Tibial artery (tissue), 4 donors: ENCODE results near the gene HBA1.
"Not testable (repeated sequence)": the region's sequence is repeated elsewhere in the genome, so short reads cannot be mapped to it uniquely, and the experiment has no call there.

ENCODE experiments used
- DNase-seq, 2 donors: peaks; one replicate each; pipeline ENCODE4 v3.0.0-alpha.2; 2019
- H3K27ac ChIP-seq, 2 donors: fragments of 200-600 bp; sonication (generic) in 1 of 2; 1 replicate in 1 of 2; 2 replicates in 1 of 2; pipeline ENCODE4 v1.5.1; 2018 to 2019; ENCODE audit warnings: mild to moderate bottlenecking in 1 of 2
- H3K27me3 ChIP-seq, 2 donors: fragments of 200-600 bp; sonication (generic) in 1 of 2; one replicate each; pipeline versions ENCODE4 v1.5.1 to v1.6.0; 2016 to 2019
- H3K36me3 ChIP-seq, 3 donors: fragments of 200-600 bp; sonication (generic) in 2 of 3; one replicate each; pipeline ENCODE4 v1.5.1; 2016 to 2019; ENCODE audit warnings: mild to moderate bottlenecking in 2 of 3
- H3K4me1 ChIP-seq, 4 donors: fragments of 200-600 bp; sonication (generic) in 2 of 4; 1 replicate in 3 of 4; 2 replicates in 1 of 4; pipeline ENCODE4 v1.5.1; 2016 to 2019
- H3K4me3 ChIP-seq, 2 donors: fragments of 200-600 bp; sonication (generic) in 1 of 2; 1 replicate in 1 of 2; 2 replicates in 1 of 2; pipeline ENCODE4 v1.5.1; 2018 to 2019; ENCODE audit warnings: mild to moderate bottlenecking in 2 of 2
- H3K9me3 ChIP-seq, 3 donors: fragments of 200-600 bp; sonication (generic) in 1 of 3; one replicate each; pipeline ENCODE4 v1.5.1; 2016 to 2019
- CTCF ChIP-seq, 2 experiments: fragments of 200-600 bp in 1 of 2; fragments of 450-650 bp in 1 of 2; IDR thresholded peaks; one replicate each; pipeline ENCODE4 v1.5.1; 2017 to 2019; ENCODE audit warnings: antibody characterized with exemption in 2 of 2, mild to moderate bottlenecking in 1 of 2, moderate library complexity in 1 of 2
- intact Hi-C: fragments of 100-400 bp; cut with DNase I; formaldehyde crosslinking; loops from one replicate; pipeline ENCODE4 v1.15.0; 2023; ENCODE audit warnings: low total_unique reads

Gene HBA1

DNA sequence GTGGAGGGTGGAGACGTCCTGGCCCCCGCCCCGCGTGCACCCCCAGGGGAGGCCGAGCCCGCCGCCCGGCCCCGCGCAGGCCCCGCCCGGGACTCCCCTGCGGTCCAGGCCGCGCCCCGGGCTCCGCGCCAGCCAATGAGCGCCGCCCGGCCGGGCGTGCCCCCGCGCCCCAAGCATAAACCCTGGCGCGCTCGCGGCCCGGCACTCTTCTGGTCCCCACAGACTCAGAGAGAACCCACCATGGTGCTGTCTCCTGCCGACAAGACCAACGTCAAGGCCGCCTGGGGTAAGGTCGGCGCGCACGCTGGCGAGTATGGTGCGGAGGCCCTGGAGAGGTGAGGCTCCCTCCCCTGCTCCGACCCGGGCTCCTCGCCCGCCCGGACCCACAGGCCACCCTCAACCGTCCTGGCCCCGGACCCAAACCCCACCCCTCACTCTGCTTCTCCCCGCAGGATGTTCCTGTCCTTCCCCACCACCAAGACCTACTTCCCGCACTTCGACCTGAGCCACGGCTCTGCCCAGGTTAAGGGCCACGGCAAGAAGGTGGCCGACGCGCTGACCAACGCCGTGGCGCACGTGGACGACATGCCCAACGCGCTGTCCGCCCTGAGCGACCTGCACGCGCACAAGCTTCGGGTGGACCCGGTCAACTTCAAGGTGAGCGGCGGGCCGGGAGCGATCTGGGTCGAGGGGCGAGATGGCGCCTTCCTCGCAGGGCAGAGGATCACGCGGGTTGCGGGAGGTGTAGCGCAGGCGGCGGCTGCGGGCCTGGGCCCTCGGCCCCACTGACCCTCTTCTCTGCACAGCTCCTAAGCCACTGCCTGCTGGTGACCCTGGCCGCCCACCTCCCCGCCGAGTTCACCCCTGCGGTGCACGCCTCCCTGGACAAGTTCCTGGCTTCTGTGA lies at the start of gene HBA1:
TSS of gene HBA1 (plus strand) at position 204 of the 906 bp plus-strand sequence. CDS start at position 241, 37 bp downstream.
- DNase-seq, H3K36me3 ChIP-seq, H3K27ac ChIP-seq, H3K4me3 ChIP-seq, H3K9me3 ChIP-seq, intact Hi-C loops: not testable (repeated sequence)
- peaks cover 0 to 69% of the 10 kb centered on the region in 2 donors for H3K27me3 ChIP-seq
- H3K4me1 ChIP-seq: peaks cover 10 to 24% (median 19%) of the 10 kb centered on the region in 4 donors

GRCh38 chr16:129075-129474 lies 47.4 kb upstream of the HBA1 start:
- Histone ChIP-seq H3K27me3 (no peaks in the 10 kb centered on the region), H3K27ac (no peak overlapping the region), H3K4me3 (no peak overlapping the region), H3K4me1 (no peaks in the 10 kb centered on the region), H3K9me3 (no peaks in the 10 kb centered on the region), H3K36me3 (peaks cover 0 to 13% (median 0%) of the 10 kb centered on the region in 3 donors)
- TF ChIP-seq CTCF (IDR thresholded peaks at IDR 0.05): no peak
- intact Hi-C loops: no loop called here
- no peak for DNase-seq

DNA sequence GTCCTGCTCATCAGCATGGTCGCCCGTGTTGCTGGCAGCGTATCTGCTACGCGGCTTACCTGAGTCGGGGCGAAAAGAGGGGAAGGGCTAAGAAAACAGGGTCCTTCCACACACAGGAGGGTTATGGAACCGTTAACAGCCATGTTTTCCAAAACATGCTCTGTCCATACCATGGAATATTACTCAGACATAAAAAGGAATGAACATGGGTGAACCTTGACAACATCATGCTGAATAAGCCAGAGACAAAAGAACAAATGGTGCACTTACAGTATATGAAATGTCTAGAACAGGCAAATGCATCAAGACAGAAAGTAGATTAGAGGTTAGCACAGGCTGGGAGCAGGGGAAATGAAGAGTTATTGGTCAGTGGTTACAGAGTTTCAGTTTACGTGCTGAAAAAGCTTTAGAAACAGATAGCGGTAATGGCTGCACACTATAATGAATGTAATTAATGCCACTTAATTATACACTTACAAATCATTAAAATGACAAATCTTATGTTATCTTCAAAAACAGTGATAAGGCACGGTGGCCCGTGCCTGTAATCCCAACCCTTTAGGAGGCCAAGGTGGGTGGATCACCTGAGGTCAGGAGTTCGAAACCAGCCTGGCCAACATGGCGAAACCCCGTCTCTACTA lies 45.8 kb upstream of the HBA1 start:
- Histone ChIP-seq H3K9me3 (no peaks in the 10 kb centered on the region), H3K4me3 (no peak overlapping the region), H3K36me3 (peaks cover 0 to 7% (median 0%) of the 10 kb centered on the region in 3 donors), H3K27me3 (no peaks in the 10 kb centered on the region), H3K27ac (no peak overlapping the region), H3K4me1 (no peaks in the 10 kb centered on the region)
- intact Hi-C loops: no loop called here
- TF ChIP-seq CTCF (IDR thresholded peaks at IDR 0.05): no peak
- DNase-seq: no peak

DNA sequence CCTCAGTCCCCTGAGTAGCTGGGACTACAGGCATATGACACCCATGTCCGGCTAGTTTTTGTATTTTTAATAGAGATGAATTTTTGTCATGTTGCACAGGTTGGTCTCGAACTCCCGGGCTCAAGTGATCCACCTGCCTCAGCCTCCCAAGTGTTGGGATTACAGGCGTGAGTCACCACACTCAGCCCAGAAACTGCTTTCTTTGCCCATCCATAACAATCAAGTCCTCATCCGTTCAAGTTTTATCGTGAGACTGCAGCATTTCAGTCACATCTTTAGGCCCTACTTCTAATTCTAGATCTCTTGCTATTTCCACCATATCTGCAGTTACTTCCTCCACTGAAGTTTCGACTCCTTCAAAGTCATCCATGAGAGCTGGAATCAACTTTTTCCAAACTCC lies 44.4 kb upstream of the HBA1 start:
- H3K27ac ChIP-seq: no peak overlapping the region
- no peak for TF ChIP-seq CTCF (IDR thresholded peaks at IDR 0.05)
- H3K36me3 ChIP-seq: peaks cover 0 to 7% (median 0%) of the 10 kb centered on the region in 3 donors
- H3K4me3 ChIP-seq: no peak overlapping the region
- H3K9me3 ChIP-seq: no peaks in the 10 kb centered on the region
- intact Hi-C loops: no loop called here
- peaks cover 0 to 10% (median under 1%) of the 10 kb centered on the region in 4 donors for H3K4me1 ChIP-seq
- DNase-seq: no peak
- no peaks in the 10 kb centered on the region for H3K27me3 ChIP-seq

DNA sequence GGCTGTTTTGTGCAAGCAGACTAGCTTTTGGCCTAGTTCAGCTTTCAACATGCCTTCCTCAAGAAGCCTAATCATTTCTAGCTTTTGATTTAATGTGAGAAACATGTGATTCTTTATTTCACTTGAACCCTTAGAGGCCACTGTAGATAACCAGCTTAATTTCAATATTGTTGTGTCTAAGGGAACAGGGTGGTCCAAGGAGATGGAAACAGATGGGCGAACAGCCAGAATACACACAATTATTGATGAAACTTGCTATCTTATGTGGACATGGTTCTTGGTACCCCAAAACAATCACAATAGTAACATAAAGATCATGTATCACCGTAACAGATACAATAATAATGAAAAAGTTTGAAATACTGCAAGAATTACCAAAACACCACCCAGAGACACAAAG lies 42.8 kb upstream of the HBA1 start:
- Histone ChIP-seq H3K36me3 (peaks cover 0 to 7% (median 0%) of the 10 kb centered on the region in 3 donors), H3K4me1 (peaks cover 0 to 19% (median 5%) of the 10 kb centered on the region in 4 donors), H3K4me3 (no peak overlapping the region), H3K27me3 (no peaks in the 10 kb centered on the region), H3K27ac (no peak overlapping the region), H3K9me3 (no peaks in the 10 kb centered on the region)
- no peak for TF ChIP-seq CTCF (IDR thresholded peaks at IDR 0.05)
- no peak for DNase-seq
- intact Hi-C loops: no loop called here

- intact Hi-C loops: no loop called here
- no peak for TF ChIP-seq CTCF (IDR thresholded peaks at IDR 0.05)
- Histone ChIP-seq H3K27ac (peak overlapping the region; percentile 87 to 91), H3K36me3 (no peaks in the 10 kb centered on the region), H3K9me3 (no peaks in the 10 kb centered on the region), H3K27me3 (peaks cover 0 to 2% of the 10 kb centered on the region in 2 donors), H3K4me1 (peaks cover 0 to 23% (median 5%) of the 10 kb centered on the region in 4 donors), H3K4me3 (peak overlapping the region; percentile 69 to 71)
- DNase-seq: peak; percentile 24 to 69
Observed at GRCh38 chr16:138049-138417, 38.4 kb upstream of the HBA1 start.
